WTC11 (cell line): ENCODE data around the gene IL12RB2. TPM values are rescaled to one million over a fixed set of nuclear protein-coding genes. Genes with fewer than 3 reads are reported as not detected.

Source experiments
- ESRRA ChIP-seq: sonication (generic); formaldehyde crosslinking; IDR thresholded peaks from 2 replicates; pipeline ENCODE4 v1.8.1; 2022; ENCODE audit warnings: mild to moderate bottlenecking, missing genetic modification reagents, borderline replicate concordance
- FOXK1 ChIP-seq: sonication (generic); formaldehyde crosslinking; IDR thresholded peaks from 2 replicates; pipeline ENCODE4 v1.8.0; 2022; ENCODE audit warnings: mild to moderate bottlenecking, moderate library complexity, missing genetic modification reagents
- GABPB1 ChIP-seq: sonication (generic); formaldehyde crosslinking; IDR thresholded peaks from 2 replicates; pipeline ENCODE4 v1.8.1; 2023; ENCODE audit warnings: mild to moderate bottlenecking, missing genetic modification reagents
- HMGA2 ChIP-seq: fragments of 250-450 bp; sonication (Bioruptor Pico); IDR thresholded peaks from 2 replicates; pipeline ENCODE4 v1.4.0; 2021; ENCODE audit warnings: mild to moderate bottlenecking, moderate library complexity
- MYBL2 ChIP-seq: sonication (generic); formaldehyde crosslinking; IDR thresholded peaks from 2 replicates; pipeline ENCODE4 v1.8.1; 2023; ENCODE audit warnings: mild to moderate bottlenecking, moderate library complexity, missing genetic modification reagents
- NFATC4 ChIP-seq: fragments of 250-450 bp; sonication (Bioruptor Pico); IDR thresholded peaks from 2 replicates; pipeline ENCODE4 v1.9.0; 2021; ENCODE audit warnings: mild to moderate bottlenecking
- RELA ChIP-seq: sonication (generic); formaldehyde crosslinking; IDR thresholded peaks from 2 replicates; pipeline ENCODE4 v1.8.1; 2022; ENCODE audit warnings: missing genetic modification reagents, mild to moderate bottlenecking, borderline replicate concordance
- SMAD3 ChIP-seq: sonication (generic); formaldehyde crosslinking; IDR thresholded peaks from 2 replicates; pipeline ENCODE4 v1.8.0; 2022; ENCODE audit warnings: missing genetic modification reagents, mild to moderate bottlenecking, borderline replicate concordance
- SMAD4 ChIP-seq: sonication (generic); formaldehyde crosslinking; IDR thresholded peaks from 2 replicates; pipeline ENCODE4 v1.8.0; 2022; ENCODE audit warnings: mild to moderate bottlenecking, missing genetic modification reagents
- SOX15 ChIP-seq: fragments of 250-450 bp; sonication (Bioruptor Pico); IDR thresholded peaks from 2 replicates; pipeline ENCODE4 v1.9.0; 2021; ENCODE audit warnings: mild to moderate bottlenecking
- TEAD4 ChIP-seq: sonication (generic); formaldehyde crosslinking; IDR thresholded peaks from 2 replicates; pipeline ENCODE4 v1.8.0; 2022; ENCODE audit warnings: mild to moderate bottlenecking, missing genetic modification reagents
- ZNF219 ChIP-seq: sonication (generic); formaldehyde crosslinking; IDR thresholded peaks from 2 replicates; pipeline ENCODE4 v1.8.0; 2023; ENCODE audit warnings: missing genetic modification reagents, mild to moderate bottlenecking, borderline replicate concordance
- ZNF232 ChIP-seq: sonication (generic); formaldehyde crosslinking; IDR thresholded peaks from 2 replicates; pipeline ENCODE4 v1.8.0; 2022; ENCODE audit warnings: mild to moderate bottlenecking, missing genetic modification reagents
- ZNF263 ChIP-seq: sonication (generic); formaldehyde crosslinking; IDR thresholded peaks from 2 replicates; pipeline ENCODE4 v1.8.1; 2022; ENCODE audit warnings: low read depth, mild to moderate bottlenecking, moderate library complexity, missing genetic modification reagents
- ZNF317 ChIP-seq: sonication (generic); formaldehyde crosslinking; IDR thresholded peaks from 2 replicates; pipeline ENCODE4 v1.8.1; 2023; ENCODE audit warnings: low read depth, mild to moderate bottlenecking, moderate library complexity, missing genetic modification reagents, borderline replicate concordance
- ZNF416 ChIP-seq: fragments of 250-450 bp; sonication (Bioruptor Pico); IDR thresholded peaks from 2 replicates; pipeline ENCODE4 v1.9.0; 2021; ENCODE audit warnings: mild to moderate bottlenecking, inconsistent platforms
- total RNA-seq: library from RNA; stranded (reverse); gene quantifications from 3 replicates; pipeline ENCODE4 v1.2.3, GENCODE V29; 2021
- TF ChIP-seq, protein P1 (sequence below): sonication (generic); formaldehyde crosslinking; IDR thresholded peaks from 2 replicates; pipeline ENCODE4 v1.8.1; 2022; ENCODE audit warnings: missing genetic modification reagents, borderline replicate concordance
- TF ChIP-seq, protein P2 (sequence below): fragments of 250-450 bp; sonication (Bioruptor Pico); IDR thresholded peaks from 2 replicates; pipeline ENCODE4 v1.8.0; 2021; ENCODE audit warnings: mild to moderate bottlenecking
- TF ChIP-seq, protein P3 (sequence below): sonication (generic); formaldehyde crosslinking; IDR thresholded peaks from 2 replicates; pipeline ENCODE4 v1.8.1; 2023; ENCODE audit warnings: mild to moderate bottlenecking, missing genetic modification reagents, borderline replicate concordance
- TF ChIP-seq, protein P4 (sequence below): fragments of 250-450 bp; sonication (Bioruptor Pico); IDR thresholded peaks from 2 replicates; pipeline ENCODE4 v2.1.2; 2022; ENCODE audit warnings: mild to moderate bottlenecking, moderate library complexity
- TF ChIP-seq, protein P5 (sequence below): sonication (generic); formaldehyde crosslinking; IDR thresholded peaks from 2 replicates; pipeline ENCODE4 v1.8.1; 2023; ENCODE audit warnings: mild to moderate bottlenecking, missing genetic modification reagents
- TF ChIP-seq, protein P6 (sequence below): fragments of 250-450 bp; sonication (Bioruptor Pico); conservative IDR thresholded peaks from 2 replicates; pipeline ENCODE4 v1.9.0; 2021; ENCODE audit warnings: mild to moderate bottlenecking
- TF ChIP-seq, protein P7 (sequence below): sonication (generic); formaldehyde crosslinking; IDR thresholded peaks from 2 replicates; pipeline ENCODE4 v1.8.0; 2023; ENCODE audit warnings: mild to moderate bottlenecking, missing genetic modification reagents

Gene IL12RB2
- total RNA-seq, 1 experiment from 2014 or later, result 0.81 TPM

DNA sequence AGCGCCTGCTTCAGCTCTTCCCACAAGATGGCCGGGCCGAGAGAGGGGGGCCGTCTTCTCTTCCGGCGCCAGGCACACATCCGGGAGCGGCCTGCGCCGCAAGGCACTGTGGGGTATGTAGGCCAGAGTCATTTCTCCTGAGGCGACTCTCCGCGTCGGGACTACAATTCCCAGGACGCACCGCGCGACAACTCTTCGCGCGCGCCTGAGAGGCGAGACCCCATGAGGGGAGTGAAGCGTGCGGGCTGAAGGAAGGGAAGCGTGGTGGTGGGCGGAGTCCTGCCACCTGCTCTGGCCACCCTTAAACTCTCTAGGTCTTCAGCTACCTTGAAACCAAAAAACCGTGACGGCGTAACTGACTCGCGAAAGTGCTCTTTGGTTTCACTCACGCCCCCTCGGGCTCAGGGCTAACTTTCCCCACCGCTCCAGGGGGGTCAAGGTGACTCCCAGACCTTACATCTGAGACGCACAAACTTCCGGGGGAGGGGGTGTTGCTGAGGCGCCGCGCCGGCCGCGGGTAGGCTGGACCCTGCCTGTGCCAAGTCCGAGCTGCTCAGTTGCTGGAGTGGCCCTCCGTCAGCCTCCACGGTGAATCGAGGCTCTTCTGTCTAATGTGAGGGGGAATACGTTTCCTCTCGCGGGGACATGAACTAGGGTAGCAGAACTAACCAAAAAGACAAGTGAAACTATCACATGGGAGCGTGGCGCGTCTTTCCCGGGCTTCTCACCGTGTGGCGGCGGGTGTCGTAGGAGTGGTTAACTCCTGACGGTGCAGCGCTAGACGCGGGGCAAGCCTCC, 122.9 kb downstream of the IL12RB2 start, which contains the start of gene SERBP1 (continued):
- no peak for TF ChIP-seq ZNF219 (CRISPR knock-in tag)
- TF ChIP-seq, protein P1, sequence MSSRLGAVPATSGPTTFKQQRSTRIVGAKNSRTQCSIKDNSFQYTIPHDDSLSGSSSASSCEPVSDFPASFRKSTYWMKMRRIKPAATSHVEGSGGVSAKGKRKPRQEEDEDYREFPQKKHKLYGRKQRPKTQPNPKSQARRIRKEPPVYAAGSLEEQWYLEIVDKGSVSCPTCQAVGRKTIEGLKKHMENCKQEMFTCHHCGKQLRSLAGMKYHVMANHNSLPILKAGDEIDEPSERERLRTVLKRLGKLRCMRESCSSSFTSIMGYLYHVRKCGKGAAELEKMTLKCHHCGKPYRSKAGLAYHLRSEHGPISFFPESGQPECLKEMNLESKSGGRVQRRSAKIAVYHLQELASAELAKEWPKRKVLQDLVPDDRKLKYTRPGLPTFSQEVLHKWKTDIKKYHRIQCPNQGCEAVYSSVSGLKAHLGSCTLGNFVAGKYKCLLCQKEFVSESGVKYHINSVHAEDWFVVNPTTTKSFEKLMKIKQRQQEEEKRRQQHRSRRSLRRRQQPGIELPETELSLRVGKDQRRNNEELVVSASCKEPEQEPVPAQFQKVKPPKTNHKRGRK (CRISPR knock-in tag), result no peak
- TF ChIP-seq ZNF263 (CRISPR knock-in tag), result no peak
- TF ChIP-seq, protein P2, sequence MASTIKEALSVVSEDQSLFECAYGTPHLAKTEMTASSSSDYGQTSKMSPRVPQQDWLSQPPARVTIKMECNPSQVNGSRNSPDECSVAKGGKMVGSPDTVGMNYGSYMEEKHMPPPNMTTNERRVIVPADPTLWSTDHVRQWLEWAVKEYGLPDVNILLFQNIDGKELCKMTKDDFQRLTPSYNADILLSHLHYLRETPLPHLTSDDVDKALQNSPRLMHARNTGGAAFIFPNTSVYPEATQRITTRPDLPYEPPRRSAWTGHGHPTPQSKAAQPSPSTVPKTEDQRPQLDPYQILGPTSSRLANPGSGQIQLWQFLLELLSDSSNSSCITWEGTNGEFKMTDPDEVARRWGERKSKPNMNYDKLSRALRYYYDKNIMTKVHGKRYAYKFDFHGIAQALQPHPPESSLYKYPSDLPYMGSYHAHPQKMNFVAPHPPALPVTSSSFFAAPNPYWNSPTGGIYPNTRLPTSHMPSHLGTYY, result no peak
- no peak for TF ChIP-seq TEAD4 (CRISPR knock-in tag)
- 0 out of 2 replicates have a peak, but pooled peaks have one; percentile 29 for TF ChIP-seq ZNF416 (CRISPR knock-in tag)
- 0 out of 2 replicates have a peak, but pooled peaks have one; percentile 18 for TF ChIP-seq ZNF317 (CRISPR knock-in tag)
- TF ChIP-seq, protein P3, sequence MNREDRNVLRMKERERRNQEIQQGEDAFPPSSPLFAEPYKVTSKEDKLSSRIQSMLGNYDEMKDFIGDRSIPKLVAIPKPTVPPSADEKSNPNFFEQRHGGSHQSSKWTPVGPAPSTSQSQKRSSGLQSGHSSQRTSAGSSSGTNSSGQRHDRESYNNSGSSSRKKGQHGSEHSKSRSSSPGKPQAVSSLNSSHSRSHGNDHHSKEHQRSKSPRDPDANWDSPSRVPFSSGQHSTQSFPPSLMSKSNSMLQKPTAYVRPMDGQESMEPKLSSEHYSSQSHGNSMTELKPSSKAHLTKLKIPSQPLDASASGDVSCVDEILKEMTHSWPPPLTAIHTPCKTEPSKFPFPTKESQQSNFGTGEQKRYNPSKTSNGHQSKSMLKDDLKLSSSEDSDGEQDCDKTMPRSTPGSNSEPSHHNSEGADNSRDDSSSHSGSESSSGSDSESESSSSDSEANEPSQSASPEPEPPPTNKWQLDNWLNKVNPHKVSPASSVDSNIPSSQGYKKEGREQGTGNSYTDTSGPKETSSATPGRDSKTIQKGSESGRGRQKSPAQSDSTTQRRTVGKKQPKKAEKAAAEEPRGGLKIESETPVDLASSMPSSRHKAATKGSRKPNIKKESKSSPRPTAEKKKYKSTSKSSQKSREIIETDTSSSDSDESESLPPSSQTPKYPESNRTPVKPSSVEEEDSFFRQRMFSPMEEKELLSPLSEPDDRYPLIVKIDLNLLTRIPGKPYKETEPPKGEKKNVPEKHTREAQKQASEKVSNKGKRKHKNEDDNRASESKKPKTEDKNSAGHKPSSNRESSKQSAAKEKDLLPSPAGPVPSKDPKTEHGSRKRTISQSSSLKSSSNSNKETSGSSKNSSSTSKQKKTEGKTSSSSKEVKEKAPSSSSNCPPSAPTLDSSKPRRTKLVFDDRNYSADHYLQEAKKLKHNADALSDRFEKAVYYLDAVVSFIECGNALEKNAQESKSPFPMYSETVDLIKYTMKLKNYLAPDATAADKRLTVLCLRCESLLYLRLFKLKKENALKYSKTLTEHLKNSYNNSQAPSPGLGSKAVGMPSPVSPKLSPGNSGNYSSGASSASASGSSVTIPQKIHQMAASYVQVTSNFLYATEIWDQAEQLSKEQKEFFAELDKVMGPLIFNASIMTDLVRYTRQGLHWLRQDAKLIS, result no peak
- no peak; the same call in 1 of the 2 replicates for TF ChIP-seq ZNF232 (CRISPR knock-in tag)
- TF ChIP-seq, protein P4, sequence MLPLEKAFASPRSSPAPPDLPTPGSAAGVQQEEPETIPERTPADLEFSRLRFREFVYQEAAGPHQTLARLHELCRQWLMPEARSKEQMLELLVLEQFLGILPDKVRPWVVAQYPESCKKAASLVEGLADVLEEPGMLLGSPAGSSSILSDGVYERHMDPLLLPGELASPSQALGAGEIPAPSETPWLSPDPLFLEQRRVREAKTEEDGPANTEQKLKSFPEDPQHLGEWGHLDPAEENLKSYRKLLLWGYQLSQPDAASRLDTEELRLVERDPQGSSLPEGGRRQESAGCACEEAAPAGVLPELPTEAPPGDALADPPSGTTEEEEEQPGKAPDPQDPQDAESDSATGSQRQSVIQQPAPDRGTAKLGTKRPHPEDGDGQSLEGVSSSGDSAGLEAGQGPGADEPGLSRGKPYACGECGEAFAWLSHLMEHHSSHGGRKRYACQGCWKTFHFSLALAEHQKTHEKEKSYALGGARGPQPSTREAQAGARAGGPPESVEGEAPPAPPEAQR, result no peak
- no peak for TF ChIP-seq SOX15
- TF ChIP-seq SMAD3 (CRISPR knock-in tag), result 0 out of 2 replicates have a peak, but pooled peaks have one; percentile 43
- TF ChIP-seq HMGA2 (CRISPR knock-in tag), result no peak
- TF ChIP-seq SMAD4 (CRISPR knock-in tag), result no peak
- TF ChIP-seq NFATC4 (CRISPR knock-in tag), result no peak
- TF ChIP-seq MYBL2, result no peak
- TF ChIP-seq, protein P5, sequence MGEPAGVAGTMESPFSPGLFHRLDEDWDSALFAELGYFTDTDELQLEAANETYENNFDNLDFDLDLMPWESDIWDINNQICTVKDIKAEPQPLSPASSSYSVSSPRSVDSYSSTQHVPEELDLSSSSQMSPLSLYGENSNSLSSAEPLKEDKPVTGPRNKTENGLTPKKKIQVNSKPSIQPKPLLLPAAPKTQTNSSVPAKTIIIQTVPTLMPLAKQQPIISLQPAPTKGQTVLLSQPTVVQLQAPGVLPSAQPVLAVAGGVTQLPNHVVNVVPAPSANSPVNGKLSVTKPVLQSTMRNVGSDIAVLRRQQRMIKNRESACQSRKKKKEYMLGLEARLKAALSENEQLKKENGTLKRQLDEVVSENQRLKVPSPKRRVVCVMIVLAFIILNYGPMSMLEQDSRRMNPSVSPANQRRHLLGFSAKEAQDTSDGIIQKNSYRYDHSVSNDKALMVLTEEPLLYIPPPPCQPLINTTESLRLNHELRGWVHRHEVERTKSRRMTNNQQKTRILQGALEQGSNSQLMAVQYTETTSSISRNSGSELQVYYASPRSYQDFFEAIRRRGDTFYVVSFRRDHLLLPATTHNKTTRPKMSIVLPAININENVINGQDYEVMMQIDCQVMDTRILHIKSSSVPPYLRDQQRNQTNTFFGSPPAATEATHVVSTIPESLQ, result no peak
- TF ChIP-seq, protein P6, sequence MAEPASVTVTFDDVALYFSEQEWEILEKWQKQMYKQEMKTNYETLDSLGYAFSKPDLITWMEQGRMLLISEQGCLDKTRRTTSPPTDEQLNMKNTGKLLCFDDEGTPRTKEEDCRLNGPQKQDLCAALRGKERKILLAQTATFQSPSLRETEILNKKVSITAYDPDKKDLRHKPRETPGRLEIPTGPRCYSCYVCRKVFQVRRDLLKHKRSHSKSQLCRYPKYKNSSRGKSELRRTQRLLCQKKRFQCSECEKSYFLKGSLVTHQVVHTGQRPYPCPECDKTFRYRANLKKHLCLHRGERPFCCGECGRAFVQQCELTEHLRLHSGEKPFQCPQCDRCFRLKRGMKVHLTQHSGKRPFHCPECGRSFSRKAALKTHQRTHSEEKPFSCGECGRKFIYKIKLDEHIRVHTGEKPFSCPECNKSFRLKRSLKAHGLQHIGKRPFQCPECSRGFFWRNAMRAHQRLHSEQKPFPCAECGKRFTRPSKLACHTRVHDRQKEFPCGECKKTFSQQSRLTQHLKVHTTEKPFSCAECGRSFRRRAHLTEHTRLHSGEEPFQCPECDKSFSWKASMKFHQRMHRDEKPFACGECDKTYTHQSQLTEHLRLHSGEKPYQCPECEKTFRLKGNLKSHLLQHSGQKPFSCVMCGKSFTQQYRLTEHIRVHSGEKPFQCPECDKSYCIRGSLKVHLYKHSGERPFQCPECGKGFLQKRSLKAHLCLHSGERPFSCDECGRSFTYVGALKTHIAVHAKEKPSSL (CRISPR knock-in tag), result no peak
- TF ChIP-seq, protein P7, sequence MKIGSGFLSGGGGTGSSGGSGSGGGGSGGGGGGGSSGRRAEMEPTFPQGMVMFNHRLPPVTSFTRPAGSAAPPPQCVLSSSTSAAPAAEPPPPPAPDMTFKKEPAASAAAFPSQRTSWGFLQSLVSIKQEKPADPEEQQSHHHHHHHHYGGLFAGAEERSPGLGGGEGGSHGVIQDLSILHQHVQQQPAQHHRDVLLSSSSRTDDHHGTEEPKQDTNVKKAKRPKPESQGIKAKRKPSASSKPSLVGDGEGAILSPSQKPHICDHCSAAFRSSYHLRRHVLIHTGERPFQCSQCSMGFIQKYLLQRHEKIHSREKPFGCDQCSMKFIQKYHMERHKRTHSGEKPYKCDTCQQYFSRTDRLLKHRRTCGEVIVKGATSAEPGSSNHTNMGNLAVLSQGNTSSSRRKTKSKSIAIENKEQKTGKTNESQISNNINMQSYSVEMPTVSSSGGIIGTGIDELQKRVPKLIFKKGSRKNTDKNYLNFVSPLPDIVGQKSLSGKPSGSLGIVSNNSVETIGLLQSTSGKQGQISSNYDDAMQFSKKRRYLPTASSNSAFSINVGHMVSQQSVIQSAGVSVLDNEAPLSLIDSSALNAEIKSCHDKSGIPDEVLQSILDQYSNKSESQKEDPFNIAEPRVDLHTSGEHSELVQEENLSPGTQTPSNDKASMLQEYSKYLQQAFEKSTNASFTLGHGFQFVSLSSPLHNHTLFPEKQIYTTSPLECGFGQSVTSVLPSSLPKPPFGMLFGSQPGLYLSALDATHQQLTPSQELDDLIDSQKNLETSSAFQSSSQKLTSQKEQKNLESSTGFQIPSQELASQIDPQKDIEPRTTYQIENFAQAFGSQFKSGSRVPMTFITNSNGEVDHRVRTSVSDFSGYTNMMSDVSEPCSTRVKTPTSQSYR (CRISPR knock-in tag), result 0 out of 2 replicates have a peak, but pooled peaks have one; percentile 9
- TF ChIP-seq FOXK1 (CRISPR knock-in tag), result peak; percentile 53
- TF ChIP-seq GABPB1 (CRISPR knock-in tag), result peak; percentile 36
- no peak for TF ChIP-seq RELA (CRISPR knock-in tag)
- no peak; the same call in 1 of the 2 replicates for TF ChIP-seq ESRRA (CRISPR knock-in tag)
